ENCODE measurements around the gene SSNA1.

DNA sequence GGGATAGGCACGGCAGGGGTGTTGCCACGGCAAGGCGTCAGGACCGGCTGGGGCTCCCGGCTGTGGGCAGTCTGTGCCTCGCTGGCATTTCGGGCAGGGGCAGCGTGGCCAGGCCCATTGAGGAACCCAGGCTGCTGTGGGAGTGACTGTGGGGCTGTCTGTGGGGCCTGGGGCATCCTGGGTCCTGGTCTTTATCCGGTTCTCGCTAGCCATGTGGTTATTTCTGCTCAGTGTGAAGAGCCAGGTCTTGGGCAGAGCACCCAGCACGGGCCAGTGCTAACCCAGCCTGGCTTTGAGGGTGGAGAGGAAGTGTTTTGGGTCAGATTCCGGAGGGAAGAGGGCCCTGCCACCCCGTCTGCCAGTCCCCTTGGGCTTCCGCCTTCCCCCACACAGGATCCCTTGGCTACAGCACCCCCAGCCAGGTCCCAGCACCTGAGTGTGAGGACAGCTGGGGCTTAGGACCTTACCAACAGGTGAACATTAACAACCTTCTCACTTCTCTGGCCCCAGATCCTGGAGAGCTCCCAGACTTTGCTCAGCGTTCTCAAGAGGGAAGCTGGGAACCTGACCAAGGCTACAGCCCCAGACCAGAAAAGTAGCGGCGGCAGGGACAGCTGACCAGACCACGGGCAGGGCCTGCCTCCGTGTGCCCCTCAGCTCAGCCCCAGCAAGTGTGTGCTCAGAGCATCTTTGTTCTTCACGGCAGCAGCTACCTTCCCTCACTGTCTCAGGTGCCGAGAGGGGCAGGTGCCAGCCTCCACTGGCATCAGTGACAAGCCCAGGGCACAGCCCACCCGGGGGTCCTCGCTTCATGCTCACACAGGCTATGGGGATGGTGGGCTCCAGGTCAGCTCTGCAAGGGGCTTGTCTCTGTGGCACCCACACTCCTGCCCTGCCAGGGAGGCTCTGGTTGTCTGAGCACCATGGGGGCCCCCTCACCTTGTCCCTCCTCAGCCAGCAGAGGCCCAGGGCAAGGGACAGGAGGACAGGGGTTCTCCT, 1.1 kb downstream of the SSNA1 start:
- TF ChIP-seq, protein P1, sequence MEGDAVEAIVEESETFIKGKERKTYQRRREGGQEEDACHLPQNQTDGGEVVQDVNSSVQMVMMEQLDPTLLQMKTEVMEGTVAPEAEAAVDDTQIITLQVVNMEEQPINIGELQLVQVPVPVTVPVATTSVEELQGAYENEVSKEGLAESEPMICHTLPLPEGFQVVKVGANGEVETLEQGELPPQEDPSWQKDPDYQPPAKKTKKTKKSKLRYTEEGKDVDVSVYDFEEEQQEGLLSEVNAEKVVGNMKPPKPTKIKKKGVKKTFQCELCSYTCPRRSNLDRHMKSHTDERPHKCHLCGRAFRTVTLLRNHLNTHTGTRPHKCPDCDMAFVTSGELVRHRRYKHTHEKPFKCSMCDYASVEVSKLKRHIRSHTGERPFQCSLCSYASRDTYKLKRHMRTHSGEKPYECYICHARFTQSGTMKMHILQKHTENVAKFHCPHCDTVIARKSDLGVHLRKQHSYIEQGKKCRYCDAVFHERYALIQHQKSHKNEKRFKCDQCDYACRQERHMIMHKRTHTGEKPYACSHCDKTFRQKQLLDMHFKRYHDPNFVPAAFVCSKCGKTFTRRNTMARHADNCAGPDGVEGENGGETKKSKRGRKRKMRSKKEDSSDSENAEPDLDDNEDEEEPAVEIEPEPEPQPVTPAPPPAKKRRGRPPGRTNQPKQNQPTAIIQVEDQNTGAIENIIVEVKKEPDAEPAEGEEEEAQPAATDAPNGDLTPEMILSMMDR (IDR thresholded peaks at IDR 0.05; ENCODE audit: poor library complexity, severe bottlenecking), result no peak
- TF ChIP-seq EP300 (conservative IDR thresholded peaks at IDR 0.05; ENCODE audit: poor library complexity, severe bottlenecking) (no peak), TAF1 (IDR thresholded peaks at IDR 0.05; ENCODE audit: low read depth) (no peak), RAD21 (conservative IDR thresholded peaks at IDR 0.05) (no peak), EZH2 (IDR thresholded peaks at IDR 0.05; ENCODE audit: borderline replicate concordance, insufficient read depth, low read length, poor library complexity, severe bottlenecking) (no peak), POLR2AphosphoS5 (IDR thresholded peaks at IDR 0.05) (no peak), MXI1 (conservative IDR thresholded peaks at IDR 0.05; ENCODE audit: poor library complexity, severe bottlenecking) (no peak)

Measured in neural cell (in vitro differentiated cells).